NCI-H82 treated with DMSO at 0.1 percent for 48 hours (cell line): ENCODE measurements around the gene BCL2L12.

Experiments
- DNase-seq: peaks from one replicate; lab custom pipeline; 2025; ENCODE audit not compliant: unreplicated experiment; lab: John Stamatoyannopoulos, UW

Gene BCL2L12

GRCh38 chr19:49662011-49662410 is 3.7 kb upstream of the BCL2L12 start:
- no peak for DNase-seq

GRCh38 chr19:49663224-49663623 is 2.5 kb upstream of the BCL2L12 start:
- DNase-seq = no peak

GRCh38 chr19:49664171-49665035 is 1.3 kb upstream of the BCL2L12 start:
- DNase-seq = peak; percentile 73

- DNase-seq = no peak
Measured at GRCh38 chr19:49665036-49665350, 740 bp upstream of the BCL2L12 start.

GRCh38 chr19:49666120-49666444 is 349 bp downstream of the BCL2L12 start:
- no peak for DNase-seq

- no peak for DNase-seq
Measured at GRCh38 chr19:49667473-49667872, 1.7 kb downstream of the BCL2L12 start.

GRCh38 chr19:49669516-49669915 is 3.8 kb downstream of the BCL2L12 start:
- no peak for DNase-seq

GRCh38 chr19:49672131-49672919 is 6.6 kb downstream of the BCL2L12 start:
- DNase-seq = peak; percentile 92

- peak; percentile 89 for DNase-seq
Measured at GRCh38 chr19:49676136-49676783, 10.5 kb downstream of the BCL2L12 start.

GRCh38 chr19:49676784-49677230 is 11.1 kb downstream of the BCL2L12 start:
- DNase-seq = peak; percentile 100

GRCh38 chr19:49677231-49677900 is 11.6 kb downstream of the BCL2L12 start, which contains the start of gene PRMT1:
Gene PRMT1 (plus strand): TSS chr19:49677271. CDS start chr19:49677281, 10 bp downstream.
- no peak for DNase-seq

GRCh38 chr19:49677901-49678674 is 12.4 kb downstream of the BCL2L12 start:
- peak; percentile 61 for DNase-seq

GRCh38 chr19:49678985-49679770 is 13.4 kb downstream of the BCL2L12 start:
- peak; percentile 81 for DNase-seq

- DNase-seq = peak; percentile 92
Measured at GRCh38 chr19:49679771-49680413, 14.2 kb downstream of the BCL2L12 start.

- peak; percentile 84 for DNase-seq
Measured at GRCh38 chr19:49680421-49681351, 15.0 kb downstream of the BCL2L12 start.

- no peak for DNase-seq
Measured at GRCh38 chr19:49681830-49682229, 16.1 kb downstream of the BCL2L12 start.

- DNase-seq = no peak
Measured at GRCh38 chr19:49682274-49682673, 16.5 kb downstream of the BCL2L12 start.

- DNase-seq = no peak
Measured at GRCh38 chr19:49683814-49684250, 18.1 kb downstream of the BCL2L12 start.
